KMS-11 (cell line): ENCODE measurements around the gene SPRY2.

ENCODE experiments used
- H2AFZ ChIP-seq: fragments of 200-600 bp; sonication (generic); 2 replicates; pipeline ENCODE4 v1.6.1; 2016; ENCODE audit warnings: antibody characterized with exemption, mixed run types, low read depth
- H3K27ac ChIP-seq: fragments of 200-600 bp; sonication (generic); 2 replicates; pipeline ENCODE4 v1.6.1; 2016; ENCODE audit warnings: mild to moderate bottlenecking, mixed run types
- H3K27me3 ChIP-seq: fragments of 200-600 bp; sonication (generic); 2 replicates; pipeline ENCODE4 v1.6.1; 2017; ENCODE audit warnings: mild to moderate bottlenecking, low read depth, mixed run types, moderate library complexity; ENCODE audit not compliant: insufficient read depth
- H3K36me3 ChIP-seq: fragments of 200-600 bp; sonication (generic); 2 replicates; pipeline ENCODE4 v1.6.1; 2017; ENCODE audit warnings: mild to moderate bottlenecking, mixed run types; ENCODE audit not compliant: insufficient read depth
- H3K4me1 ChIP-seq: fragments of 200-600 bp; sonication (generic); 2 replicates; pipeline ENCODE4 v1.6.1; 2016; ENCODE audit warnings: mild to moderate bottlenecking, low read depth, mixed run types; ENCODE audit not compliant: poor library complexity, severe bottlenecking
- H3K4me2 ChIP-seq: fragments of 200-600 bp; sonication (generic); 2 replicates; pipeline ENCODE4 v1.7.0; 2016; ENCODE audit warnings: mild to moderate bottlenecking, mixed run types
- H3K4me3 ChIP-seq: fragments of 200-600 bp; sonication (generic); IDR thresholded peaks from 2 replicates; pipeline ENCODE4 v1.6.1; 2017; ENCODE audit warnings: low read depth, low read length, mixed read lengths; ENCODE audit not compliant: insufficient read depth
- H3K79me2 ChIP-seq: fragments of 200-600 bp; sonication (generic); 2 replicates; pipeline ENCODE4 v1.6.1; 2016; ENCODE audit warnings: low read depth, mixed run types; ENCODE audit not compliant: insufficient read depth
- H3K9ac ChIP-seq: fragments of 200-600 bp; sonication (generic); 2 replicates; pipeline ENCODE4 v1.6.1; 2016; ENCODE audit warnings: mild to moderate bottlenecking, mixed run types
- H4K20me1 ChIP-seq: fragments of 200-600 bp; sonication (generic); 2 replicates; pipeline ENCODE4 v1.6.1; 2016; ENCODE audit warnings: mild to moderate bottlenecking, mixed run types; ENCODE audit not compliant: insufficient read depth
- TF ChIP-seq, protein P1 (sequence below): fragments of 200-600 bp; sonication (generic); conservative IDR thresholded peaks from 2 replicates; pipeline ENCODE4 v1.6.1; 2017; ENCODE audit warnings: low read depth, mild to moderate bottlenecking, antibody characterized with exemption, low read length, moderate library complexity, mixed read lengths

SPRY2 gene

GRCh38 chr13:80374901-80375300 lies 34.0 kb upstream of the SPRY2 start:
- no peaks in the 10 kb centered on the region for H3K27me3 ChIP-seq
- H4K20me1 ChIP-seq, result no peaks in the 10 kb centered on the region
- H3K4me2 ChIP-seq, result no peak overlapping the region
- H3K4me1 ChIP-seq, result no peaks in the 10 kb centered on the region
- no peaks in the 10 kb centered on the region for H3K79me2 ChIP-seq
- no peak overlapping the region for H3K4me3 ChIP-seq
- no peak overlapping the region for H3K27ac ChIP-seq
- H3K9ac ChIP-seq, result no peak overlapping the region
- no peaks in the 10 kb centered on the region for H3K36me3 ChIP-seq
- H2AFZ ChIP-seq, result no peak overlapping the region
- TF ChIP-seq, protein P1, sequence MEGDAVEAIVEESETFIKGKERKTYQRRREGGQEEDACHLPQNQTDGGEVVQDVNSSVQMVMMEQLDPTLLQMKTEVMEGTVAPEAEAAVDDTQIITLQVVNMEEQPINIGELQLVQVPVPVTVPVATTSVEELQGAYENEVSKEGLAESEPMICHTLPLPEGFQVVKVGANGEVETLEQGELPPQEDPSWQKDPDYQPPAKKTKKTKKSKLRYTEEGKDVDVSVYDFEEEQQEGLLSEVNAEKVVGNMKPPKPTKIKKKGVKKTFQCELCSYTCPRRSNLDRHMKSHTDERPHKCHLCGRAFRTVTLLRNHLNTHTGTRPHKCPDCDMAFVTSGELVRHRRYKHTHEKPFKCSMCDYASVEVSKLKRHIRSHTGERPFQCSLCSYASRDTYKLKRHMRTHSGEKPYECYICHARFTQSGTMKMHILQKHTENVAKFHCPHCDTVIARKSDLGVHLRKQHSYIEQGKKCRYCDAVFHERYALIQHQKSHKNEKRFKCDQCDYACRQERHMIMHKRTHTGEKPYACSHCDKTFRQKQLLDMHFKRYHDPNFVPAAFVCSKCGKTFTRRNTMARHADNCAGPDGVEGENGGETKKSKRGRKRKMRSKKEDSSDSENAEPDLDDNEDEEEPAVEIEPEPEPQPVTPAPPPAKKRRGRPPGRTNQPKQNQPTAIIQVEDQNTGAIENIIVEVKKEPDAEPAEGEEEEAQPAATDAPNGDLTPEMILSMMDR, result no peak

GRCh38 chr13:80374444-80374843 lies 33.5 kb upstream of the SPRY2 start:
- H3K4me2 ChIP-seq, result no peak overlapping the region
- H3K9ac ChIP-seq, result no peak overlapping the region
- TF ChIP-seq, protein P1, result no peak
- H3K4me3 ChIP-seq, result no peak overlapping the region
- no peaks in the 10 kb centered on the region for H3K79me2 ChIP-seq
- no peak overlapping the region for H2AFZ ChIP-seq
- H3K27ac ChIP-seq, result no peak overlapping the region
- no peaks in the 10 kb centered on the region for H4K20me1 ChIP-seq
- no peaks in the 10 kb centered on the region for H3K36me3 ChIP-seq
- H3K27me3 ChIP-seq, result no peaks in the 10 kb centered on the region
- no peaks in the 10 kb centered on the region for H3K4me1 ChIP-seq

DNA sequence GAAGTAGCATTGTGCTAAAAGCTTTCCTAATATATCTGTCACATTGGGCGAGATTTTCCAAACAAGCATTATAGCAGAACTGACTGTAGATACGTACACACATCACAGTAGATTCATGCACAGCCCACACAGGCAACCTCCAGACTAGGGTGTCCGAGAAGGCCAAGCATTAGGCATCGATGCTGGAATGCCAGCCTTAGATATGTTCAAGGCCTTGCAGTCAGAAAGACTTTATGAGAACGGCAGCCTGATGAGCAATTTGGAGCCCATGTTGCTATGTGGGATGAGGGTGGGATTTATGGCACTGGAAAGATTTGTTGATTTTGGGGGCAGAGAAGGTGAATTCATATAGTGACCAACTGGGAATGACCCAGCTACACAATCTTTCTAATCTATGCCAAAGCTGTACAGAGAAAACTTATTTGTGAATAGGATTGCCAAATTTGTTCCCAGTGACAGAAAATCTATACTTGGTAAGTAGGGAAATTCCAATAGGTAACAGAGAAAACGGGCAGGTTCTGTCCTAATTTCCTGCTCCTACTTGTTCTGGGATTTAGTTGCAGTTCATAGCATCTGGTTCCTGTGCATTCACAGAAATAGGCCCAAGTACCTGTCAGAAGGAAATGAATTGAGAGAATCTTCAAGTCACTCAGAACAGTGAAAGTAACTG lies 31.0 kb upstream of the SPRY2 start:
- Histone ChIP-seq H3K79me2 (no peaks in the 10 kb centered on the region), H3K36me3 (no peaks in the 10 kb centered on the region), H3K9ac (no peak overlapping the region), H3K27ac (no peak overlapping the region), H3K27me3 (no peaks in the 10 kb centered on the region), H3K4me3 (no peak overlapping the region), H4K20me1 (no peaks in the 10 kb centered on the region), H3K4me1 (no peaks in the 10 kb centered on the region), H3K4me2 (no peak overlapping the region), H2AFZ (no peak overlapping the region)
- TF ChIP-seq, protein P1, result no peak

- Histone ChIP-seq H4K20me1 (no peaks in the 10 kb centered on the region), H3K27me3 (no peaks in the 10 kb centered on the region), H3K4me2 (no peak overlapping the region), H3K4me1 (no peaks in the 10 kb centered on the region), H2AFZ (no peak overlapping the region), H3K27ac (no peak overlapping the region), H3K9ac (no peak overlapping the region), H3K79me2 (no peaks in the 10 kb centered on the region), H3K36me3 (no peaks in the 10 kb centered on the region), H3K4me3 (no peak overlapping the region)
- TF ChIP-seq, protein P1, result no peak
Measured at GRCh38 chr13:80367473-80367872, 26.5 kb upstream of the SPRY2 start.
